Urothelium cell line (cell line): ENCODE data around the gene BEAN1.
"Not testable (repeated sequence)": the region's sequence is repeated elsewhere in the genome, so short reads cannot be mapped to it uniquely, and the experiment has no call there.

Experiments used
- DNase-seq: peaks from one replicate; pipeline ENCODE4 v3.0.0; 2011; ENCODE audit warnings: low spot score, mixed read lengths
- FAIRE-seq: peaks from 2 replicates; lab custom pipeline; 2011; peaks lifted over from hg19 to GRCh38; lab: Jason Lieb, UNC

The BEAN1 gene

GRCh38 chr16:66439051-66439730 lies 12.1 kb downstream of the BEAN1 start:
- FAIRE-seq (no peak), DNase-seq (no peak)

- DNase-seq (no peak), FAIRE-seq (no peak)
These were observed 13.2 kb downstream of the BEAN1 start for GRCh38 chr16:66440271-66440802.

- no peak for FAIRE-seq
- DNase-seq: no peak
These were observed 13.9 kb downstream of the BEAN1 start for GRCh38 chr16:66440970-66441369.

- no peak for FAIRE-seq
- DNase-seq: no peak
These were observed 14.7 kb downstream of the BEAN1 start for GRCh38 chr16:66441586-66442375.

GRCh38 chr16:66442502-66443268 lies 15.6 kb downstream of the BEAN1 start:
- no peak for DNase-seq
- FAIRE-seq: peak; percentile 82

- no peak for FAIRE-seq
- DNase-seq: no peak
These were observed 16.2 kb downstream of the BEAN1 start for GRCh38 chr16:66443269-66443652.

GRCh38 chr16:66444049-66444481 lies 17.0 kb downstream of the BEAN1 start:
- no peak for DNase-seq
- FAIRE-seq: no peak

- FAIRE-seq (no peak), DNase-seq (no peak)
These were observed 19.6 kb downstream of the BEAN1 start for GRCh38 chr16:66446737-66447136.

GRCh38 chr16:66447491-66447890 lies 20.4 kb downstream of the BEAN1 start:
- DNase-seq (no peak), FAIRE-seq (no peak)

- FAIRE-seq (no peak), DNase-seq (no peak)
These were observed 24.5 kb downstream of the BEAN1 start for GRCh38 chr16:66451548-66451947.

- FAIRE-seq, DNase-seq: not testable (repeated sequence)
These were observed 26.1 kb downstream of the BEAN1 start for GRCh38 chr16:66453230-66453629.

- DNase-seq: no peak
- FAIRE-seq: no peak
These were observed 27.7 kb downstream of the BEAN1 start for GRCh38 chr16:66454751-66455150.

GRCh38 chr16:66455970-66456369 lies 28.9 kb downstream of the BEAN1 start:
- DNase-seq (no peak), FAIRE-seq (no peak)

- DNase-seq: peak; percentile 46
- no peak for FAIRE-seq
These were observed 30.8 kb downstream of the BEAN1 start for GRCh38 chr16:66457888-66458287.

GRCh38 chr16:66458292-66458691 lies 31.2 kb downstream of the BEAN1 start:
- FAIRE-seq: no peak
- no peak for DNase-seq

GRCh38 chr16:66458853-66459252 lies 31.8 kb downstream of the BEAN1 start:
- DNase-seq (no peak), FAIRE-seq (no peak)

- DNase-seq: no peak
These were observed 32.8 kb downstream of the BEAN1 start for GRCh38 chr16:66459878-66460277.

GRCh38 chr16:66460703-66461102 lies 33.6 kb downstream of the BEAN1 start:
- no peak for FAIRE-seq
- DNase-seq: no peak

More at GRCh38 chr16:66459878-66460277, 32.8 kb downstream of the BEAN1 start:
- FAIRE-seq: no peak

GRCh38 chr16:66462912-66463311 lies 35.8 kb downstream of the BEAN1 start:
- DNase-seq (no peak), FAIRE-seq (no peak)

- DNase-seq, FAIRE-seq: not testable (repeated sequence)
These were observed 38.9 kb downstream of the BEAN1 start for GRCh38 chr16:66465946-66466345.

- DNase-seq, FAIRE-seq: not testable (repeated sequence)
These were observed 39.5 kb downstream of the BEAN1 start for GRCh38 chr16:66466636-66467035.
